Measurements from ENCODE around the gene PTK7. TPM values are rescaled to one million over a fixed set of nuclear protein-coding genes. Genes with fewer than 3 reads are reported as not detected.

Gene PTK7
- total RNA-seq, 1 donor: 44.6 TPM

- peak; percentile 2 for TF ChIP-seq CTCF (IDR thresholded peaks at IDR 0.05; ENCODE audit: insufficient read depth, low read length)
- peak within 1 kb of the TSS; percentile 87 for H3K4me3 ChIP-seq (ENCODE audit: low read depth, low read length)
Observed at GRCh38 chr6:43053545-43054205, 22.4 kb upstream of the PTK7 start, which contains the start of gene CUL7. Gene CUL7 (minus strand): TSS chr6:43053851. CDS start chr6:43052788, 1,063 bp downstream.

DNA sequence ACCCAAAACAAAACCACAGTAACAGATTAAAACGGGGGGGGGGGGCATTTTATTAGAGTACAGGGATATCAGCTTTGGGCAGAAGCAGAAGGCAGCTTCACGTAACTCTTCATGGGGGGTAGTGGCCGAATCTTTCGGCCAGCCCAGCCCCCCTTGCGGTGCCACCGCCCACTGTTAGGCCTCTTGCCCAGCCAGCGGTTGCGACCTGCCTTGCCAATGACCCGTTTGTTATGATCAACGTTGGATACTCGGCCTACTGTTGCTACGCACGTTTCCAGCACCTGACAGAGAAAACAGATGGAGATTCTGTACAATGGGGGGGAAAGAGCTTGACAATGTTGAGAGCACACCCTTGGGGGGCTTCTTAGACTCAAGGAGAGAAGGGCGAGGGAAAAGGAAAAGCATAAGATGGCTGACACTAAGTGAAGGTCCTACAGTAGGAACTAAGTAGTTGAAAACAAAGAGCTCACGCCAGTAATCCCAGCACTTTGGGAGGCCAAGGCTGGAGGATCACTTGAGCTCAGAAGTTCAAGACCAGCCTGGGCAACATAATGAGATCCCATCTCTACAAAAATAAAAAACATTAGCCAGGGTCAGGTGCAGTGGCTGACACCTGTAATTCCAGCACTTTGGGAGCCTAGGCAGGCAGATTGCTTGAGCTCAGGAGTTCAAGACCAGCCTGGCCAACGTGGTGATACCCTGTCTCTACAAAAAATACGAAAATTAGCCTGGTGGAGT is 21.7 kb upstream of the PTK7 start:
- no peak for TF ChIP-seq CTCF (IDR thresholded peaks at IDR 0.05; ENCODE audit: insufficient read depth, low read length)
- no peak for DNase-seq (ENCODE audit: low read depth)
- H3K4me3 ChIP-seq (ENCODE audit: low read depth, low read length): peak overlapping the region; percentile 87

More at GRCh38 chr6:43053545-43054205, 22.4 kb upstream of the PTK7 start, which contains the start of gene CUL7:
- DNase-seq (ENCODE audit: low read depth): peak; percentile 96

- TF ChIP-seq CTCF (IDR thresholded peaks at IDR 0.05; ENCODE audit: insufficient read depth, low read length): no peak
- H3K4me3 ChIP-seq (ENCODE audit: low read depth, low read length): no peak overlapping the region
- no peak for DNase-seq (ENCODE audit: low read depth)
Observed at GRCh38 chr6:43055966-43056365, 20.1 kb upstream of the PTK7 start.

DNA sequence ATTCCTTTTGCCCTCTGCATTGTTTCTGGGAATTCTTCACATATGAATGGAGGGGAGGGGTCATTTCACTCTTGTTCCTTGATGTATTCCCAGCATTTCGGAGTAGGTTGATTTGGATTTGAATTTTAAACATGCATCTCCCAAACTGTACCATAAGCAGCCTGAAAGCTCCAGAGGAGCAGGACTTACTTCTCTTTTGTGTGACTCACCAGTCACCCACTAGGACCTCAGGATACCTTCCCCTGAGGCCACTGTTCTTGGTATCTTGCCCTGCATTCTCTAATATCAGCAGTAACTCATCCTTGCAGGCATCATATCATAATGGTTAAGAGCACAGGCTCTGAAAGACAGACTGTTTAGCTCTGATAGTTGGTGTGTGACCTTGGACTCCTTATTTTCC is 17.6 kb upstream of the PTK7 start:
- no peak for DNase-seq (ENCODE audit: low read depth)
- TF ChIP-seq CTCF (IDR thresholded peaks at IDR 0.05; ENCODE audit: insufficient read depth, low read length): no peak
- peak overlapping the region; percentile 84 for H3K4me3 ChIP-seq (ENCODE audit: low read depth, low read length)

DNA sequence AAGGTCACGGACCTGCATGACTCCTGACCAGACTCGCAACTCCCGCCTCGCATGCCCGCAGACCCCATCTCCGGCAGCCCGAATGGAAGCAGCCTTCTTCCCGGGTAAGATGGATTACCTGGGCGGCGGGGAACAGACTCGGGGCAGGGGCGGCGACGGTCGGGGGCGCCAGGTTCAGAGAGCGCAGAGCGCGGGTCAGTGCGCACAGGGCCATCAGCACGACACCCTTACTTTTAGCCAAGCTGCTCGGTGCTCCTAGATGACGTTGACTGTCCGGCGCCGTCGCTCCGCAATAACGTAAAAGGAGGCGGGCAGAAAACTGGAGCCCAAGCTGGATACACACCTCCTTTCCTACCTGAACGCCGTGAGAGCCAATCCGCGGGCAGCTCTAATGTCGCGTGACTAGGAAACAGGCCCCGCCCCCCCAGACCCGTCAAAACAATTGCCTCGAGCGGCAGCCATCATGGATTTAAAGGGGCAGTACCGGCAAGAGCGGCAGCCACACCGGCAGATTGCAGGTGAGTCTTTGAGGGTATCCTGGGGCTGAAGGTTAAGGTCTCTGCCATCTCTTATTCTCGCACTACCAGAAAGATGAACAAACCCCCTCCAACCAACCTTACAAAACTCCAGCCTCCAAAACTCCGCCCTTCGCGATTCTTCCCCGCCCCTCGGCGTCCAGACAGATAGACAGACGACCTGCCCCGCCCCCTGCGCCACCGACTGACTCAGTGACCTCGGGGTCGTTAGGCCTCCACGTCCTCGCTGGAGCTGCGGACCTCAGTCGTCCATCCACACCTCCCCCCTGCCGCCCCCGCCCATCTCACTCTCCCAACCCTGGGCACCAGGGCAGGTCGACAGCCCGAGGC is 16.7 kb upstream of the PTK7 start, which contains the start of the genes KLC4 and MRPL2:
Gene KLC4, plus strand, starts transcription at position 464 of the 866 bp plus-strand sequence. CDS start 1,705 bp downstream, outside the sequence.
Gene MRPL2, minus strand, starts transcription at position 267 of the 866 bp plus-strand sequence. Its CDS starts 53 bp downstream, at position 214.
- H3K4me3 ChIP-seq (ENCODE audit: low read depth, low read length): peak within 1 kb of the TSS; percentile 84
- no peak for TF ChIP-seq CTCF (IDR thresholded peaks at IDR 0.05; ENCODE audit: insufficient read depth, low read length)
- peak; percentile 98 for DNase-seq (ENCODE audit: low read depth)

- no peak for TF ChIP-seq CTCF (IDR thresholded peaks at IDR 0.05; ENCODE audit: insufficient read depth, low read length)
- peak overlapping the region; percentile 83 for H3K4me3 ChIP-seq (ENCODE audit: low read depth, low read length)
- DNase-seq (ENCODE audit: low read depth): peak; percentile 18
Observed at GRCh38 chr6:43060034-43060754, 15.9 kb upstream of the PTK7 start.
